Measurements from ENCODE around the gene MALAT1.

GRCh38 chr11:65537620-65538231 lies 38.9 kb downstream of the MALAT1 start:
- TF ChIP-seq NFYB (IDR thresholded peaks at IDR 0.05; ENCODE audit: insufficient read depth, low read depth, low read length), result no peak
- no peak for TF ChIP-seq ZNF24 (IDR thresholded peaks at IDR 0.05)
- TF ChIP-seq CTCF (IDR thresholded peaks at IDR 0.05 in 2 of 3, conservative IDR thresholded peaks at IDR 0.05 in 1 of 3; ENCODE audit: control insufficient read depth in 2 of 3, extremely low read depth in 1 of 3, insufficient read depth in 1 of 3, low read depth in 3 of 3, low read length in 3 of 3), result no peak
- TF ChIP-seq CBX3 (IDR thresholded peaks at IDR 0.05; ENCODE audit: borderline replicate concordance, low read depth), result no peak
- 0 out of 2 replicates have a peak, but pooled peaks have one; percentile 17 for TF ChIP-seq POLR2A (IDR thresholded peaks at IDR 0.05; ENCODE audit: low read depth, low read length)
- no peak for TF ChIP-seq MAX (IDR thresholded peaks at IDR 0.05; ENCODE audit: low read depth, low read length)
- no peak for TF ChIP-seq NR2C1 (IDR thresholded peaks at IDR 0.05)
- no peak for TF ChIP-seq NFIC (IDR thresholded peaks at IDR 0.05; ENCODE audit: low read depth, low read length)
- TF ChIP-seq SMARCA5 (IDR thresholded peaks at IDR 0.05), result no peak

Measured in GM12878 (cell line).